HG03354 (cell line): ENCODE results near the gene TCF7L1.
"Not testable (repeated sequence)": the region's sequence is repeated elsewhere in the genome, so short reads cannot be mapped to it uniquely, and the experiment has no call there.

Experiments
- ATAC-seq: cut with Tn5 transposase; IDR thresholded peaks from one replicate; pipeline ENCODE4 v1.9.1; 2021; ENCODE audit warnings: mild to moderate bottlenecking; ENCODE audit not compliant: unreplicated experiment, poor library complexity, severe bottlenecking

The TCF7L1 gene

GRCh38 chr2:85180322-85181133, 47.3 kb downstream of the TCF7L1 start:
- no peak for ATAC-seq

- ATAC-seq: no peak
These were observed 48.0 kb downstream of the TCF7L1 start for GRCh38 chr2:85181134-85181631.

GRCh38 chr2:85181844-85182456, 48.8 kb downstream of the TCF7L1 start:
- no peak for ATAC-seq

- ATAC-seq: no peak
These were observed 49.9 kb downstream of the TCF7L1 start for GRCh38 chr2:85183076-85183475.

- ATAC-seq: no peak
These were observed 50.3 kb downstream of the TCF7L1 start for GRCh38 chr2:85183479-85183878.

- ATAC-seq: no peak
These were observed 51.0 kb downstream of the TCF7L1 start for GRCh38 chr2:85184231-85184630.

GRCh38 chr2:85184990-85185389, 51.8 kb downstream of the TCF7L1 start:
- ATAC-seq: no peak

- no peak for ATAC-seq
These were observed 52.3 kb downstream of the TCF7L1 start for GRCh38 chr2:85185431-85185940.

- ATAC-seq: no peak
These were observed 53.9 kb downstream of the TCF7L1 start for GRCh38 chr2:85187069-85187468.

- ATAC-seq: no peak
These were observed 55.7 kb downstream of the TCF7L1 start for GRCh38 chr2:85188852-85189251.

- ATAC-seq: no peak
These were observed 56.5 kb downstream of the TCF7L1 start for GRCh38 chr2:85189606-85190270.

GRCh38 chr2:85191157-85191556, 58.0 kb downstream of the TCF7L1 start:
- no peak for ATAC-seq

GRCh38 chr2:85194780-85195480, 61.7 kb downstream of the TCF7L1 start:
- ATAC-seq: no peak

- no peak for ATAC-seq
These were observed 62.8 kb downstream of the TCF7L1 start for GRCh38 chr2:85195956-85196355.

- no peak for ATAC-seq
These were observed 66.5 kb downstream of the TCF7L1 start for GRCh38 chr2:85199698-85200097.

- ATAC-seq: no peak
These were observed 76.7 kb downstream of the TCF7L1 start for GRCh38 chr2:85209887-85210286.

GRCh38 chr2:85210511-85210910, 77.3 kb downstream of the TCF7L1 start:
- no peak for ATAC-seq

GRCh38 chr2:85211606-85212005, 78.4 kb downstream of the TCF7L1 start:
- not testable (repeated sequence) for ATAC-seq

- no peak for ATAC-seq
These were observed 79.6 kb downstream of the TCF7L1 start for GRCh38 chr2:85212841-85213240.

- no peak for ATAC-seq
These were observed 80.2 kb downstream of the TCF7L1 start for GRCh38 chr2:85213404-85213803.
